Fibroblast of skin of left biceps (primary cell): Measurements from ENCODE around the gene BRAT1.

Experiments
- DNase-seq, 2 experiments: peaks; one replicate each; pipeline ENCODE4 v3.0.0-alpha.2; 2013; ENCODE audit warnings: low read depth in 2 of 2

Gene BRAT1

GRCh38 chr7:2495418-2496299, 59.7 kb downstream of the BRAT1 start:
- no peak for DNase-seq

- DNase-seq: no peak
These were observed 60.9 kb downstream of the BRAT1 start for GRCh38 chr7:2494191-2495130.

GRCh38 chr7:2493205-2494164, 61.8 kb downstream of the BRAT1 start:
- DNase-seq: no peak

GRCh38 chr7:2492038-2492437, 63.3 kb downstream of the BRAT1 start:
- no peak for DNase-seq

GRCh38 chr7:2490181-2490651, 65.1 kb downstream of the BRAT1 start:
- DNase-seq: no peak

- DNase-seq: no peak
These were observed 66.6 kb downstream of the BRAT1 start for GRCh38 chr7:2488681-2489080.

- DNase-seq: no peak
These were observed 67.1 kb downstream of the BRAT1 start for GRCh38 chr7:2488272-2488645.
